Measurements from ENCODE around the gene ATOSA. TPM values are rescaled to one million over a fixed set of nuclear protein-coding genes. Genes with fewer than 3 reads are reported as not detected.

ATOSA gene
- total RNA-seq, 4 donors from 2014 or later, result 42.6 to 68.5 (median 46.0) TPM

DNA sequence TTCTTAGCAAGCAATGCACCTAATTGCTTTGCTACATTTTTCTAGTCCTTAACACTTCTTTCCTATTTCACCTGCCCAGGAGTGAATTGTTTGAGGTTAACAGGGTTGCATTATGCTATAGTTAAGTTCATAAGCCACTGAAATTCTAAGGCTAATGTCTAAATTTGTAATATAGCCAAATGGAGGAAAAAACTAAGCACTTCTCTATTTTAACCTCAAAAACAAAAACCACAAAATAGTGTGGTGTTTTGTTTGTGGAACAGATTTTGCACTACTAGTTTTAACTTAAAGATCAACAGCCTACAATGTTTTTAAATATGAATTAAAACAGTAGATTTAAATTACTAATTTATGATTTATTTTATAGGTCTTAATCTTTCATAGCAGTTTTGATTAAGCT is 5.5 kb downstream of the ATOSA start:
- H3K4me3 ChIP-seq, result no peak overlapping the region
- intact Hi-C loops (cut with DNase I), result no loop called here
- no peaks in the 10 kb centered on the region for H3K9me3 ChIP-seq
- no peak for DNase-seq (ENCODE audit: extremely low spot score)
- no peaks in the 10 kb centered on the region for H3K27me3 ChIP-seq
- peaks cover 33 to 63% (median 60%) of the 10 kb centered on the region in 4 donors for H3K4me1 ChIP-seq
- no peak overlapping the region for H3K27ac ChIP-seq (replicated peaks in 1 of 4)
- peaks cover 13 to 70% (median 43%) of the 10 kb centered on the region in 4 donors for H3K36me3 ChIP-seq
- no peak for TF ChIP-seq POLR2AphosphoS5 (IDR thresholded peaks at IDR 0.05)
- TF ChIP-seq POLR2A (IDR thresholded peaks at IDR 0.05; ENCODE audit: low read depth), result no peak
- TF ChIP-seq CTCF (IDR thresholded peaks at IDR 0.05), result no peak
- TF ChIP-seq EP300 (IDR thresholded peaks at IDR 0.05), result no peak

GRCh38 chr15:52673312-52673711 is 5.9 kb downstream of the ATOSA start:
- H3K9me3 ChIP-seq, result no peaks in the 10 kb centered on the region
- H3K27me3 ChIP-seq, result no peaks in the 10 kb centered on the region
- H3K27ac ChIP-seq (replicated peaks in 1 of 4), result no peak overlapping the region
- H3K4me1 ChIP-seq, result peaks cover 37 to 65% (median 61%) of the 10 kb centered on the region in 4 donors
- TF ChIP-seq EP300 (IDR thresholded peaks at IDR 0.05) (no peak), POLR2AphosphoS5 (IDR thresholded peaks at IDR 0.05) (no peak), POLR2A (IDR thresholded peaks at IDR 0.05; ENCODE audit: low read depth) (no peak), CTCF (IDR thresholded peaks at IDR 0.05) (no peak)
- DNase-seq (ENCODE audit: extremely low spot score), result no peak
- H3K36me3 ChIP-seq, result peaks cover 13 to 74% (median 45%) of the 10 kb centered on the region in 4 donors
- intact Hi-C loops (cut with DNase I), result no loop called here
- no peak overlapping the region for H3K4me3 ChIP-seq
- 82% methylated on average over 2 of the region's 2 CpGs for WGBS

GRCh38 chr15:52672661-52673060 is 6.5 kb downstream of the ATOSA start:
- intact Hi-C loops (cut with DNase I), result no loop called here

DNA sequence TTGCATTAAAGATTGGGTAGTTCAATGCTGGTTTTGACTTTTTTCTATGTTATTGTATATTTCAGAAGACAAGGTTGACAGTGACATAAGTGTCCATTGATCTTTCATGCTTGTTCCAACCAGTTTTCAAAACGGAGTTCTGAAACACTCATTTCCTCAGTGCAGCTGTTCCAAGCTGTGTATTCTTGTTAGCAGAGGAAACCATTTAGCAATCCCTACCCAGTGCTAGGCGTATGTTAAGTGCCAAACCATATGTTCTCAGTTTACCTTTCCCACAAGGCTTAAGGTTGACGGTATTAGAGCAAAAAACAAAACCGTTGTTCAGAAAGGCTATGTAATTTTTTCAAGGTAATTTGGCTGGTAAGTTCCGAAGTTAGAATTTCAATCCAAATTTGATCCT is 9.1 kb downstream of the ATOSA start:
- peaks cover 22 to 94% (median 60%) of the 10 kb centered on the region in 4 donors for H3K36me3 ChIP-seq
- no peak overlapping the region for H3K27ac ChIP-seq (replicated peaks in 1 of 4)
- intact Hi-C loops (cut with DNase I), result no loop called here
- DNase-seq (ENCODE audit: extremely low spot score), result no peak
- 80% methylated on average over 5 of the region's 5 CpGs for WGBS
- TF ChIP-seq EP300 (IDR thresholded peaks at IDR 0.05), result no peak
- TF ChIP-seq CTCF (IDR thresholded peaks at IDR 0.05), result no peak
- no peak for TF ChIP-seq POLR2A (IDR thresholded peaks at IDR 0.05; ENCODE audit: low read depth)
- TF ChIP-seq POLR2AphosphoS5 (IDR thresholded peaks at IDR 0.05), result no peak
- no peak overlapping the region for H3K4me3 ChIP-seq
- H3K9me3 ChIP-seq, result no peaks in the 10 kb centered on the region
- no peaks in the 10 kb centered on the region for H3K27me3 ChIP-seq
- peaks cover 17 to 56% (median 55%) of the 10 kb centered on the region in 4 donors for H3K4me1 ChIP-seq

More at GRCh38 chr15:52672661-52673060, 6.5 kb downstream of the ATOSA start:
- Histone ChIP-seq H3K27me3 (no peaks in the 10 kb centered on the region), H3K27ac (replicated peaks in 1 of 4) (no peak overlapping the region), H3K9me3 (no peaks in the 10 kb centered on the region), H3K4me3 (no peak overlapping the region), H3K4me1 (peaks cover 37 to 68% (median 65%) of the 10 kb centered on the region in 4 donors), H3K36me3 (peaks cover 13 to 80% (median 48%) of the 10 kb centered on the region in 4 donors)
- TF ChIP-seq POLR2A (IDR thresholded peaks at IDR 0.05; ENCODE audit: low read depth) (no peak), POLR2AphosphoS5 (IDR thresholded peaks at IDR 0.05) (no peak), CTCF (IDR thresholded peaks at IDR 0.05) (no peak), EP300 (IDR thresholded peaks at IDR 0.05) (no peak)
- DNase-seq (ENCODE audit: extremely low spot score), result no peak
- 89% methylated on average over 1 of the region's 1 CpG for WGBS

- H3K27ac ChIP-seq (replicated peaks in 1 of 4), result no peak overlapping the region
- no peaks in the 10 kb centered on the region for H3K9me3 ChIP-seq
- H3K4me3 ChIP-seq, result no peak overlapping the region
- DNase-seq (ENCODE audit: extremely low spot score), result no peak
- intact Hi-C loops (cut with DNase I), result no loop called here
- peaks cover 21 to 99% (median 68%) of the 10 kb centered on the region in 4 donors for H3K36me3 ChIP-seq
- H3K27me3 ChIP-seq, result no peaks in the 10 kb centered on the region
- WGBS, result 81% methylated on average over 4 of the region's 4 CpGs
- peaks cover 7 to 38% (median 36%) of the 10 kb centered on the region in 4 donors for H3K4me1 ChIP-seq
- TF ChIP-seq CTCF (IDR thresholded peaks at IDR 0.05) (no peak), EP300 (IDR thresholded peaks at IDR 0.05) (no peak), POLR2A (IDR thresholded peaks at IDR 0.05; ENCODE audit: low read depth) (no peak), POLR2AphosphoS5 (IDR thresholded peaks at IDR 0.05) (no peak)
Observed at GRCh38 chr15:52668133-52668532, 11.1 kb downstream of the ATOSA start.
